Measurements from ENCODE around the gene HOXA5.

The HOXA5 gene

DNA sequence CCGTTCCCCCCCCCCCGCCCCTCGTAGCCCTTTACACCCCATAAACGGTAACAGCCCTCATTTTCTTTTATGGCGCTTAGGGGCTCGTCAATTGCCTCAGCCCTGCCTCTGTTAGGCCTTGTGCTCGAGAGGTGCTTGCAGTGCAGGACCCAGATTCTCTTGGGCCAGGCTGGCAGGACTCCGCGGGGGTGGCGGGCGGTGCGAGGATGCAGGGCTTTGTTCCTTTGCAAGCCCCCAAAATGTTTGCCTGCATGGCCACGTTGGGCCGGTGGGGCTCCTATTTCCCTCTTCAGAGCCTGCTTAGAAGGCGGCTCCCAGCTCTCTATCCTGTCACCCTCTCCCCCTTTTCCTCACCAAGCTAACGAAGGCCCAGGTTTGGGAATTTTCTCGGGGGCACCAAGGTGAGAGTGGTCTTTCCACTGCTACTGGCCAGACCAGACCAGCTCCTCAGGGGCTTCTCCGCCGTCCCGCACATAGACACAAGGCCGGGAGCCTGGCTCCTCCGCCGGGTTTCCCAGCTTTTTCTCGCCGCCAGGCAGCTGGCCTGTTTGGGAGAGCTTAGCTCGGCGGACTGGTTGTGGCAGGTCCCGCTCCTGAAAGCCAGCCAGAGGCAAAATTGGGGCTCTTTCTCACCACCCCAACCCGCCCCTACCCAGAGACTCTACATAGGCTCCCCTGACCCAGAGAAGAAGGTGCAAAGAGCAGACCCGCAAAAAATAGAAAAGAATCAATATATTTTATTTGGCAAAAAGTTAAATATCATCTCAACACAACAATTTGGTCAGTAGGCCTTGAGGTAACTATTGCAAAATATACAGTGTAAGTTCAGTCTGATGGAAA is 18.5 kb upstream of the HOXA5 start:
- intact Hi-C loops (cut with DNase I): loop anchor here (1.0 to 10.0 kb wide), 5 partner anchors 309 to 1267 kb away; no protein-coding TSS in a partner anchor
- peak in 3 of 10 donors; percentile 67 to 80 (median 76) for DNase-seq

GRCh38 chr7:27161214-27161720 is 17.8 kb upstream of the HOXA5 start:
- peak in 2 of 10 donors; percentile 10 to 38 for DNase-seq

GRCh38 chr7:27160546-27161213 is 17.2 kb upstream of the HOXA5 start:
- intact Hi-C loops (cut with DNase I): loop anchor here (1.0 to 10.0 kb wide), 5 partner anchors 307 to 1266 kb away; no protein-coding TSS in a partner anchor

More at GRCh38 chr7:27161214-27161720, 17.8 kb upstream of the HOXA5 start:
- intact Hi-C loops (cut with DNase I): loop anchor here (1.0 to 10.0 kb wide), 5 partner anchors 308 to 1266 kb away; no protein-coding TSS in a partner anchor

DNA sequence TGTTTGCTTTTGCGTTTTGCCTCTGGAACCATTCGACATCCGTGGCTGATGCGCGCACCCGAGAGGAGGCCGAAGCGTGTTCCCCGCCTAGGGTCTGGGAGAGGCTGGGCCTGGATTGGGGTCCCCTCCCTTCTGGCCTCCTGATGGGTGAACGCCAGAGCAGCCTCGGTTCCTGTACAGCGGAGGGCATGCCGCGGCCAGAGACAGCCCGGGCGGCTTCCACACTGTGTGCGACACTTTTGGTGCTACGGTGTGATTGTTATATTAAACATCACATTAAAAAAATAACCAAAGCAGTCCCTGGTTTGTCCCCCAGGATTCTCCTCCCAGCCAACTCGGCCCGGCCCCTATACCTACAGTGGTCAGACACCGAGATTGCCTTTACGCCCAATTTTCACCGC is 16.7 kb upstream of the HOXA5 start:
- peak in 3 of 10 donors; percentile 68 to 77 (median 70) for DNase-seq
- intact Hi-C loops (cut with DNase I): loop anchor here (2.0 to 10.0 kb wide), 4 partner anchors 473 to 1265 kb away; no protein-coding TSS in a partner anchor

More at GRCh38 chr7:27160546-27161213, 17.2 kb upstream of the HOXA5 start:
- DNase-seq: peak; percentile 66 to 97 (median 80)

GRCh38 chr7:27159266-27160144 is 16.0 kb upstream of the HOXA5 start:
- peak in 2 of 10 donors; percentile 37 to 75 for DNase-seq
- intact Hi-C loops (cut with DNase I): loop anchor here (2.0 to 10.0 kb wide), 4 partner anchors 473 to 1265 kb away; no protein-coding TSS in a partner anchor

DNA sequence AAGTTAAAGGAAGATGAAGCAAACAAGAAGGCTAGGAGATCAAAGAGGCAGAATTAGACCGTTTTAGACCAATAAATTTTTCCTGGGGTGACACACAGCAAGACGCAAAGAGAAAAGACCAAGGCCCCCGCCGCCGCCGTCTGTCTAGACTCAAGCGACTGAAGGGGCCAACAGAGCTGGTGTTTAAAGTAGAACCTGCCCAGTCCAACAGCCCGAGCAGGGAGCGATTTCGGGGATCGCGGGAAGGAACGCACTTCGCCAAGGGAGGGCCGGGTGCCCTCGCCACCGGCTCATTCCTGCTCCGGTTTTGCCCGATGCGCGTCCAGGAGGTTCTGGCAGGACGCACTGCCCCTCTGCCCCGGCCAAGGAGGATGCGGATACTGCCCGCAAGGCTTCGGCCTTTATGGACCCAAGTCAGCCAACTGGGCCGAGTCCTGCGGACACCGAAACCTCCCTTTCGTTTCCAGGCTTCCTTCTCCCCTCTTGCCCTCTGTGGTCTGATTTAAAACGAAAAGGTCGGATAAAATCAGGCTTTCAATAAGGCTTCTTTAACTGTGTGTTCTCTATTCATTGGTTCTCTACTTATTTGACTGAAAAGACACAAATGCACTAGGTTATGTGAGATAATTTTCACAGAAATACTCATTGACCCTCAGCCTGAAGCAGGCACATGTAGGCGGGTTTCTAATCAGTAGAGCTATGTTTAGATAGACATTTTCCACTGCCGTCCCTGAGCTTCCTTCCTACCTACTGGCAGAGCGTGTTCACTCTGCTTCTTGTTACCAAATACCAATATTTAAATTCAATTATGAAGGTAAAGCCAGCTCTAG is 15.2 kb upstream of the HOXA5 start:
- peak in 3 of 10 donors; percentile 12 to 78 (median 57) for DNase-seq
- intact Hi-C loops (cut with DNase I): no loop called here

DNA sequence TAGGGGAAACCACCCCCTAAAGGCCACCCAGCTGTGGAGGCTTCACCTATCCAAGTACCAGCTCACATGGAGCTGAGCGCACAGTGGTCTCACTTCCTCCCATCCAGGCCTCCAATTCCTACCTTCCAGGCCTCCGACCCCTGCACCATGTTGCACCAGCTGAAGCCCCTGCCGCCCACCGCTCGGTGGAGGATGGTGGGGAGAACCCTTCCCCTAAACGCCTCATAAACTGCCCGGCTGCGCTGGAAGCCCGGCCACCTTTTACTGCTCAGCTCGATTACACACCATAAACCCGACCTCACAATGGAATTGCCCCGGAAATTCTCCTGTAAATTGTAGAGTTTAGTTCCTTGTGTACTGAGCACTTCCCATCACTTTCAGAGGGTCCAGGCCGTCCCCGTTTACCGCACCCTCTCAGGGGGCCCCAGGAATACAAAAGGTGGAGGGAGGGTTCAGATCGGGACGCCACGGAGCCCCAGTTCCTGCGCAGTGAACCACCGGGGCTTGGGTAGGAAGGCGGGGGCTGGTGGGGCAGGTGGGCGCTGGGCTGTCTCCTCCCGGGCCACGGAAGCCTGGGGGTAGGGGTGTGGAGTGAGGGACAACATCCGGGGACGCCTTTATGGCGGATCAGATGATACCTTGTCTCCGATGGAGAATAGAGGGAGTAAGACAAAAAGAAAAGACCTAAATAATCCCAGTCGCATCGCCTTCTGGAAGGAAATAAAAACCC is 14.4 kb upstream of the HOXA5 start:
- intact Hi-C loops (cut with DNase I): no loop called here

DNA sequence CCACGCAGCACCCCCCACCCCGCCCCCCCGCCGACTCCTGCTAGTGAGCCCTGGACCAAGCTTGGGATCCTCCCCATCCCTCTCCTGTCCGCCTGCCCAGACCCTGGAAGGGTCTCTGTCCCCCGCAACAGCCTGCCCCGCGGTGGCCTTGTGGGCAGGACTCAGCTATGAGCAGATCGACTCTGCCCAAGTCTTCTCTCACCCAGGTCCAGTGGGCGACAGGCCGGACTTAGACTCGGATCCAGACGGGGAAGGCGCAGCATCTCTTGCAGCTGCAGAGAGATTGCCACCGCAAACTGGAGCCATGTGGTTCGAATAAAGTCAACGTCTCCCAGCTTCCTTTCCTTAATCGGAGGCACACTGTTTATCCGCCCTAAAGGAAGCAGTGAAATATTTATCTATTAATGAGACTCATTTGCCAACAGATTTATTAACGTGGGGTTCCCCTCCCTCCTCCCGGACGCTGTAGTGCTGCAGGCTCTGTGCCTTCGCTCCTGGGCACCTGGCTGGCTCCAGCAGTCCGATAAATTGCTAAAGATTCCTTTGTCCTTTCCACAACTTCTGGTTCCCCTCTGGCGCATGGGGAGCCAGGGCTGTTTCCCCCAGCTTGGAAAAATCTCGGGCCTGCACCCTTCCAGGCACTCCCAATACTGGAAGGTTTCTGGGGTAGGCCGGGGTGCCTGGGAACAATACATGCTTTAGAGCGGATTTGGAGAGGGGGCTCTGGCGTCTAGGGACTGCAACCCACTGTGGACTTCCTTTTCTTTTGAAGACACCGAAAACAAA is 13.6 kb upstream of the HOXA5 start:
- peak in 4 of 10 donors; percentile 2 to 62 (median 54) for DNase-seq
- intact Hi-C loops (cut with DNase I): no loop called here

More for the DNA sequence above, 14.4 kb upstream of the HOXA5 start:
- DNase-seq: peak in 4 of 10 donors; percentile 2 to 60 (median 48)

DNA sequence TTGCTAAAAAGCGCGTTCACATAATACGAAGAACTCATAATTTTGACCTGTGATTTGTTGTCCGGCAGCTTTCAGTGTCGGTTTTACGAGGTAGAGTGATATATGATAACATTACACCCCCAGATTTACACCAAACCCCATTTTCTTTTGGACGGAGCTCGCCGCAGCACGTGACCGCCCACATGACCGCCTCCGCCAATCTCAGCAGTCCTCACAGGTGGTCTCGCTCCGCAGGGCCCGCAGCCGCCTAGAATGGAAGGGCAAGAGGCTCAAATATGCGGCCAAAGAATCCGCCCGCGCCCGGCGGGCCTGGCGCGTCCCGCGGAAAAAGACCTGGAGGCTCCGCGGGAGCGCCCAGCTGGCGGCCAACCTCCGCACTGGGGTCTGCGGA is 13.0 kb upstream of the HOXA5 start, which contains the start of gene HOXA7:
TSS of gene HOXA7 (minus strand) at position 168 of the 391 bp plus-strand sequence. CDS start at position 38, 130 bp downstream.
- peak in 1 of 10 donors; percentile 12 for DNase-seq

GRCh38 chr7:27155816-27156507 is 12.5 kb upstream of the HOXA5 start:
- intact Hi-C loops (cut with DNase I): no loop called here
- DNase-seq: peak in 2 of 10 donors; percentile 11 to 37

More for the DNA sequence above, 13.0 kb upstream of the HOXA5 start, which contains the start of gene HOXA7:
- intact Hi-C loops (cut with DNase I): no loop called here

DNA sequence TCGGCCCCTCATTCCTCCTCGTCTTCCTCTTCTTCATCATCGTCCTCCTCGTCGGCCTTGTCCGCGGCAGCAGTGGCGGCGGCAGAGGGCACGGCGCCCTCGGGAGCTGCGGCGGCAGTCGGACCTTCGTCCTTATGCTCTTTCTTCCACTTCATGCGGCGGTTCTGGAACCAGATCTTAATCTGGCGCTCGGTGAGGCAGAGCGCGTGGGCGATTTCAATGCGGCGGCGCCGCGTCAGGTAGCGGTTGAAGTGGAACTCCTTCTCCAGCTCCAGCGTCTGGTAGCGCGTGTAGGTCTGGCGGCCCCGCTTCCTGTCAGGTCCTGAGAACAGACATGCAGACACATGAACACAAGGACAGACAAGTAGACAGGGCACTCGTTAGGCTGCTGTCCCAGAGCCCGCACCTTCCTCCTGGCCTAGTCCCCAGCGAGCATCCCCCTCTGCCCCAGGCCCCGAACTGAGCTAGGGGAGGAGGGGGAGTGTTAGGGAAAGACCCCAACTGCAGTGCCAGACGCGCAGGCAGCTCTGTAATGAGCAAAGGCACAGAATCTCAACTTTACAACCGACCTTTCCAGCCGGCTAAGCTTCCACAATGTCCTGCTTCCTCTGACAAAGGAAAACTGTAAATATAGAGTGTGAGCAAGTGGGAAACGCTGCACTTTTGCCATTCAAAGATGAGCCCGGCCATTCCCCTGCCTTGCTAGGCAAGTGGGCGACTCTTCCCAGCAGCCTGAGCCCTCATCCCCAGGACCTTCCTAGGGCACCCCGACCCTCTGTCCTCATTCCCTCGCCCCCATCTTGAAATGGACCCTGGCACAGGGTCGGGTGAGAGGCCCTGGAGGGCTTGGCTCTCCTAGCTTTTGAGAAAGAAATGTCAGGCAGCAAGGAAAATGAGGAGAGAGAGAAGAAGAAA is 11.7 kb upstream of the HOXA5 start:
- intact Hi-C loops (cut with DNase I): no loop called here
- peak in 4 of 10 donors; percentile 13 to 71 (median 56) for DNase-seq

GRCh38 chr7:27154369-27154768 is 10.9 kb upstream of the HOXA5 start:
- DNase-seq: peak in 1 of 10 donors; percentile 12
- intact Hi-C loops (cut with DNase I): no loop called here

GRCh38 chr7:27153526-27153925 is 10.0 kb upstream of the HOXA5 start:
- intact Hi-C loops (cut with DNase I): no loop called here

GRCh38 chr7:27152816-27153442 is 9.4 kb upstream of the HOXA5 start:
- DNase-seq: peak in 1 of 10 donors; percentile 65

More at GRCh38 chr7:27153526-27153925, 10.0 kb upstream of the HOXA5 start:
- peak in 2 of 10 donors; percentile 0 to 16 for DNase-seq

More at GRCh38 chr7:27152816-27153442, 9.4 kb upstream of the HOXA5 start:
- intact Hi-C loops (cut with DNase I): no loop called here
